Stimulated activated naive B cell treated with anti-CD40 and anti-IgM and Interleukin-4, amounts not matched to agents 10 μg/mL and 1 μg/mL and 100 μg/mL, for 72 hours (primary cell): ENCODE results near the gene ZNF862.

Experiments used
- ATAC-seq, 2 donors: fragments of 150-1000 bp; cut with Tn5 transposase; replicated peaks; 2 replicates each; pipeline ENCODE4 v1.10.0; 2021; ENCODE audit warnings: moderate library complexity in 1 of 2
- DNase-seq: peaks from one replicate; pipeline ENCODE4 v3.0.0; 2021
- H3K27ac Mint-ChIP-seq: one replicate; pipeline ENCODE4 v1.8.0; 2022; ENCODE audit warnings: mild to moderate bottlenecking, mixed read lengths
- H3K27me3 Mint-ChIP-seq, 2 donors: one replicate each; pipeline ENCODE4 v1.8.0; 2022; ENCODE audit warnings: mixed read lengths in 2 of 2
- H3K36me3 Mint-ChIP-seq, 2 donors: one replicate each; pipeline ENCODE4 v1.8.0; 2022; ENCODE audit warnings: mixed read lengths in 2 of 2, mild to moderate bottlenecking in 1 of 2
- H3K4me1 Mint-ChIP-seq, 2 donors: one replicate each; pipeline ENCODE4 v1.8.0; 2022; ENCODE audit warnings: mixed read lengths in 2 of 2, mild to moderate bottlenecking in 1 of 2
- H3K4me3 Mint-ChIP-seq, 2 donors: one replicate each; pipeline ENCODE4 v1.8.0; 2022; ENCODE audit warnings: mild to moderate bottlenecking in 2 of 2, mixed read lengths in 2 of 2, moderate library complexity in 1 of 2
- H3K9me3 Mint-ChIP-seq, 2 donors: one replicate each; pipeline ENCODE4 v1.8.0; 2022; ENCODE audit warnings: mixed read lengths in 2 of 2, mild to moderate bottlenecking in 1 of 2

Gene ZNF862

GRCh38 chr7:149838224-149838991 lies at the start of gene ZNF862:
Gene ZNF862 (plus strand): TSS chr7:149838375. CDS start chr7:149838612, 237 bp downstream.
- Mint-ChIP-seq H3K4me3 (peak within 1 kb of the TSS; percentile 88 to 91), H3K36me3 (no peaks in the 10 kb centered on the region), H3K27me3 (peaks cover 18% of the 10 kb centered on the region in 2 donors), H3K4me1 (peaks cover 15 to 16% of the 10 kb centered on the region in 2 donors), H3K27ac (peak within 1 kb of the TSS; percentile 90), H3K9me3 (no peaks in the 10 kb centered on the region)
- ATAC-seq (peak; percentile 97), DNase-seq (peak; percentile 95)

GRCh38 chr7:149789101-149789500 lies 49.1 kb upstream of the ZNF862 start:
- no peak overlapping the region for H3K4me3 Mint-ChIP-seq
- peaks cover 0 to 3% of the 10 kb centered on the region in 2 donors for H3K36me3 Mint-ChIP-seq
- H3K9me3 Mint-ChIP-seq: no peaks in the 10 kb centered on the region
- H3K27me3 Mint-ChIP-seq: peaks cover 49 to 65% of the 10 kb centered on the region in 2 donors
- no peak for DNase-seq
- H3K4me1 Mint-ChIP-seq: peaks cover 4% of the 10 kb centered on the region in 2 donors
- no peak for ATAC-seq
- no peak overlapping the region for H3K27ac Mint-ChIP-seq

DNA sequence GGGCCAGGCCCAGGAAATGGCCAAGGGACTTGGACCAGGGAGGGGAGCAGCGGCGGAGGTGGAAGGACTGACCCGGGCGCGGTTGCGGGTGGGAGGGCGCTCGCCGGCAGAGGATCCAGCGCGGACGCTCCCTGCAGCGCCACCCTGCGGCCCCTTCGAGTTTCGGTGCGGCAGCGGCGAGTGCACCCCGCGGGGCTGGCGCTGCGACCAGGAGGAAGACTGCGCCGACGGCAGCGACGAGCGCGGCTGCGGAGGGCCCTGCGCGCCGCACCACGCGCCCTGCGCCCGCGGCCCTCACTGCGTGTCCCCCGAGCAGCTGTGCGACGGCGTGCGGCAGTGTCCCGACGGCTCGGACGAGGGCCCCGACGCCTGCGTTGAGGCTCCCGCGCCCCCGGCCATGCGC lies 48.0 kb upstream of the ZNF862 start:
- ATAC-seq (peak; percentile 46), DNase-seq (no peak)
- peaks cover 49 to 65% of the 10 kb centered on the region in 2 donors for H3K27me3 Mint-ChIP-seq
- H3K4me1 Mint-ChIP-seq: peaks cover 4% of the 10 kb centered on the region in 2 donors
- H3K27ac Mint-ChIP-seq: no peak overlapping the region
- no peak overlapping the region for H3K4me3 Mint-ChIP-seq
- H3K36me3 Mint-ChIP-seq: peaks cover 0 to 3% of the 10 kb centered on the region in 2 donors
- no peaks in the 10 kb centered on the region for H3K9me3 Mint-ChIP-seq

DNA sequence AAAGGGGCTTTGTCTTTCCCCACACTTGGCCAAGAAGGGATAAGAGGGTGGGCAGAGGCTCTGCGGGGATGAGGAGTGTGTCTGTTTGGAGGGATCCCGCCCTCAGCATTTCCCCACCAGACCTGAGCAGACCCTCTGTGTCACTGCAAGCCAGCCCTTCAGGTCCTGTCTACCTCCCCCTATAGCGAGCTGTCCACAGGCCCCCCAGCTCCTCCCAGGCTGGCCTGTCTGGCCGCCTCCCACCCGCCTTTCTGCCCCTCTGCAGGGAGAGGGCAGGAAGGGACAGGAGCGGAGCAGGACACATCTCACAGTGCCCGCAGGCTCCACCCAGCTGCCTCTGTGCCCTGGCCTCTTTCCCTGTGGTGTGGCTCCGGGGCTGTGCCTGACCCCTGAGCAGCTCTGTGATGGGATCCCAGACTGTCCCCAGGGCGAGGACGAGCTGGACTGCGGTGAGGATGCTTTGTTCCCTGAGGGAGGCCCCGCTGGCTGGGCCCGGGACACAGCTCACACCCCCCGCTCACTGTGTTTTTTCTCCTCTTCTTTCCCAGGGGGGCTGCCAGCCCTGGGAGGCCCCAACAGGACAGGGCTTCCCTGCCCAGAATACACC lies 47.3 kb upstream of the ZNF862 start:
- DNase-seq (no peak), ATAC-seq (no peak)
- Mint-ChIP-seq H3K9me3 (no peaks in the 10 kb centered on the region), H3K27ac (no peak overlapping the region), H3K4me1 (peaks cover 4% of the 10 kb centered on the region in 2 donors), H3K4me3 (no peak overlapping the region), H3K27me3 (peaks cover 49 to 68% of the 10 kb centered on the region in 2 donors), H3K36me3 (peaks cover 0 to 3% of the 10 kb centered on the region in 2 donors)

- ATAC-seq (no peak), DNase-seq (no peak)
- Mint-ChIP-seq H3K27ac (no peak overlapping the region), H3K27me3 (peaks cover 44 to 68% of the 10 kb centered on the region in 2 donors), H3K4me1 (peaks cover 4% of the 10 kb centered on the region in 2 donors), H3K4me3 (no peak overlapping the region), H3K36me3 (peaks cover 0 to 3% of the 10 kb centered on the region in 2 donors), H3K9me3 (no peaks in the 10 kb centered on the region)
These were observed 46.6 kb upstream of the ZNF862 start for GRCh38 chr7:149791411-149792219.

DNA sequence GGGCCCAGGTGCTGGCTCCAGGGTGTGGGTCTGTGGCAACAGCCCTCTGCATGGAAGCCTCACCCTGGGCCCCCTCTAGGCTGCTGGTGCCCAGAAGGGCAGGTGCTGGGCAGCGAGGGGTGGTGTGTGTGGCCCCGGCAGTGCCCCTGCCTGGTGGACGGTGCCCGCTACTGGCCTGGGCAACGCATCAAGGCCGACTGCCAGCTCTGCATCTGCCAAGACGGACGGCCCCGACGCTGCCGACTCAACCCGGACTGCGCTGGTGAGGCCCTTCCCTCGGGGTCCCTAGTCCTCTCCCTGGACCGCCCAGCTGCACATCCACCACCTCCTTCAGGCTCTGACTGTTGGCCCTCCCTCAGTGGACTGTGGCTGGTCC lies 46.0 kb upstream of the ZNF862 start:
- Mint-ChIP-seq H3K36me3 (peaks cover 0 to 3% of the 10 kb centered on the region in 2 donors), H3K27me3 (peaks cover 44 to 68% of the 10 kb centered on the region in 2 donors), H3K4me1 (peaks cover 4% of the 10 kb centered on the region in 2 donors), H3K4me3 (no peak overlapping the region), H3K9me3 (no peaks in the 10 kb centered on the region), H3K27ac (no peak overlapping the region)
- no peak for DNase-seq
- ATAC-seq: no peak

- ATAC-seq (no peak), DNase-seq (no peak)
- Mint-ChIP-seq H3K4me3 (no peak overlapping the region), H3K9me3 (no peaks in the 10 kb centered on the region), H3K4me1 (peaks cover 0 to 4% of the 10 kb centered on the region in 2 donors), H3K27me3 (peaks cover 37 to 63% of the 10 kb centered on the region in 2 donors), H3K36me3 (peaks cover 0 to 3% of the 10 kb centered on the region in 2 donors), H3K27ac (no peak overlapping the region)
These were observed 44.9 kb upstream of the ZNF862 start for GRCh38 chr7:149793261-149793660.

- no peak for DNase-seq
- peaks cover 0 to 3% of the 10 kb centered on the region in 2 donors for H3K4me1 Mint-ChIP-seq
- ATAC-seq: no peak
- peaks cover 25 to 49% of the 10 kb centered on the region in 2 donors for H3K27me3 Mint-ChIP-seq
- H3K9me3 Mint-ChIP-seq: no peaks in the 10 kb centered on the region
- H3K36me3 Mint-ChIP-seq: peaks cover 0 to 2% of the 10 kb centered on the region in 2 donors
- no peak overlapping the region for H3K4me3 Mint-ChIP-seq
- H3K27ac Mint-ChIP-seq: no peak overlapping the region
These were observed 43.5 kb upstream of the ZNF862 start for GRCh38 chr7:149794661-149795060.

DNA sequence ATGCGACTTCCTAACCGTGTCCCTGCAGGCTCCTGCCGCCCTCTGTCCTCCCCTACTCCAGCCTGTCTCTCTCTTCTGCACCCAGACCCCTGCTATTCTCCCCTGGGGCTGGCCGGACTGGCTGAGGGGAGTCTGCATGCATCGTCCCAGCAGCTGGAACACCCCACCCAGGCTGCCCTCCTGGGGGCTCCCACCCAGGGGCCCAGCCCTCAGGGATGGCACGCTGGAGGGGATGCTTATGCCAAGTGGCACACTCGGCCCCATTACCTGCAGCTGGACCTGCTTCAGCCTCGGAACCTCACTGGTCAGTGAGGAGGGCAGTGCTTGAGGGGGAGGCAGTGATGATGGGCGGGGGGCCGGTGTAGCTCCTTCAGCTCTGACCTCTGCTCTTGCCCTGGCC lies 43.0 kb upstream of the ZNF862 start:
- DNase-seq (no peak), ATAC-seq (no peak)
- H3K4me1 Mint-ChIP-seq: no peaks in the 10 kb centered on the region
- H3K27me3 Mint-ChIP-seq: peaks cover 21 to 44% of the 10 kb centered on the region in 2 donors
- H3K4me3 Mint-ChIP-seq: no peak overlapping the region
- no peaks in the 10 kb centered on the region for H3K36me3 Mint-ChIP-seq
- H3K9me3 Mint-ChIP-seq: no peaks in the 10 kb centered on the region
- no peak overlapping the region for H3K27ac Mint-ChIP-seq

DNA sequence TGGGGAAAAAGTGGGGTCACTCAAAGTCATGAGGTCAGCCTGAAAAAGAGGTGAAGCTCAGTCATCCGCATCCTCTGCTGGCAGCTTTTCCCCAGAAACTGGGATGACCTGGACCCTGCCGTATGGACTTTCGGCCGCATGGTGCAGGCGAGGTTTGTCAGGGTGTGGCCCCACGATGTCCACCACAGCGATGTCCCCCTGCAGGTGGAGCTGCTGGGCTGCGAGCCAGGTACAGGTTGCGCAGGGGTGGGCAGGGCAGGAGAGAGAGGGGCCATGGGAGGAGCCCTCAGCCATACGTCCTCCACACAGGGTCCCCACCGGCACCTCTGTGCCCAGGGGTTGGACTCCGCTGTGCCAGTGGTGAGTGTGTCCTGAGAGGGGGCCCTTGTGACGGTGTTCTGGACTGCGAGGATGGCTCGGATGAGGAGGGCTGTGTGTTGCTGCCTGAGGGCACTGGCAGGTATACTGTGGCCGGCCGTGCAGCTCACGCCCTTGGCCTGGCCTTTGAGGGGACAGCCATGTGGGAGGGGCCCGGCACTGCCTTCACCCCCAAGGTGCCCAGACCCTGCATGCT lies 41.8 kb upstream of the ZNF862 start:
- no peak overlapping the region for H3K27ac Mint-ChIP-seq
- no peaks in the 10 kb centered on the region for H3K9me3 Mint-ChIP-seq
- H3K4me1 Mint-ChIP-seq: no peaks in the 10 kb centered on the region

GRCh38 chr7:149797771-149798170 lies 40.4 kb upstream of the ZNF862 start:
- ATAC-seq (no peak), DNase-seq (no peak)
- no peaks in the 10 kb centered on the region for H3K9me3 Mint-ChIP-seq
- no peaks in the 10 kb centered on the region for H3K36me3 Mint-ChIP-seq
- H3K27ac Mint-ChIP-seq: no peak overlapping the region
- H3K27me3 Mint-ChIP-seq: peaks cover 2 to 20% of the 10 kb centered on the region in 2 donors
- no peaks in the 10 kb centered on the region for H3K4me1 Mint-ChIP-seq
- H3K4me3 Mint-ChIP-seq: no peak overlapping the region

More for the DNA sequence above, 41.8 kb upstream of the ZNF862 start:
- DNase-seq (no peak), ATAC-seq (no peak)
- no peak overlapping the region for H3K4me3 Mint-ChIP-seq
- H3K27me3 Mint-ChIP-seq: peaks cover 12 to 34% of the 10 kb centered on the region in 2 donors
- H3K36me3 Mint-ChIP-seq: no peaks in the 10 kb centered on the region

GRCh38 chr7:149799397-149800168 lies 38.6 kb upstream of the ZNF862 start:
- H3K4me3 Mint-ChIP-seq: no peak overlapping the region
- H3K36me3 Mint-ChIP-seq: no peaks in the 10 kb centered on the region
- peaks cover 3 to 15% of the 10 kb centered on the region in 2 donors for H3K27me3 Mint-ChIP-seq
- H3K9me3 Mint-ChIP-seq: no peaks in the 10 kb centered on the region
- peak overlapping the region; percentile 66 for H3K27ac Mint-ChIP-seq
- DNase-seq: no peak
- no peaks in the 10 kb centered on the region for H3K4me1 Mint-ChIP-seq
- peak; percentile 58 for ATAC-seq

GRCh38 chr7:149800169-149800555 lies 38.0 kb upstream of the ZNF862 start:
- Mint-ChIP-seq H3K4me1 (no peaks in the 10 kb centered on the region), H3K4me3 (no peak overlapping the region), H3K9me3 (no peaks in the 10 kb centered on the region), H3K36me3 (no peaks in the 10 kb centered on the region), H3K27me3 (peaks cover 4 to 14% of the 10 kb centered on the region in 2 donors), H3K27ac (peak overlapping the region; percentile 66)
- ATAC-seq: no peak
- DNase-seq: no peak
